Testis (tissue), 3 donors: ENCODE results near the gene CDH19. TPM values are rescaled to one million over a fixed set of nuclear protein-coding genes. Genes with fewer than 3 reads are reported as not detected.

Experiments
- DNase-seq: peaks from one replicate; pipeline ENCODE4 v3.0.0-alpha.2; 2019
- H3K27ac ChIP-seq, 2 donors: fragments of 200-600 bp; sonication (generic); one replicate each; pipeline ENCODE4 v1.5.1; 2019
- H3K27me3 ChIP-seq: fragments of 200-600 bp; sonication (generic); one replicate; pipeline ENCODE4 v1.5.1; 2019
- H3K36me3 ChIP-seq: fragments of 200-600 bp; sonication (generic); one replicate; pipeline ENCODE4 v1.5.1; 2017; ENCODE audit warnings: low read depth; ENCODE audit errors: missing control alignments
- H3K4me1 ChIP-seq: fragments of 200-600 bp; sonication (generic); one replicate; pipeline ENCODE4 v1.5.1; 2019
- H3K4me3 ChIP-seq, 2 donors: fragments of 200-600 bp; sonication (generic); one replicate each; pipeline ENCODE4 v1.5.1; 2017 to 2019
- H3K9me3 ChIP-seq: fragments of 200-600 bp; sonication (generic); one replicate; pipeline ENCODE4 v1.5.1; 2017
- POLR2A ChIP-seq: fragments of 450-650 bp; IDR thresholded peaks from one replicate; pipeline ENCODE4 v1.6.1; 2017; ENCODE audit warnings: antibody characterized with exemption, mild to moderate bottlenecking, moderate library complexity
- WGBS, 2 donors: methylation state at CpG; one replicate each; pipeline ENCODE4 v1.1.5; 2018; 5-methylcytosine and 5-hydroxymethylcytosine counted together
- intact Hi-C: fragments of 100-400 bp; cut with DNase I; formaldehyde crosslinking; loops from one replicate; pipeline ENCODE4 v1.15.1; 2023; ENCODE audit warnings: low total_unique reads
- polyA plus RNA-seq: library from polyadenylated mRNA; stranded (reverse); fragments of 350-450 nt; fragmentation: Illumina TruSeq; extraction: RNeasy Lipid Tissue Mini Kit (QIAGEN cat#74804); gene quantifications from one replicate; pipeline ENCODE4 v1.2.3, GENCODE V29; 2014; ENCODE audit warnings: low read depth, low replicate concordance; ENCODE audit not compliant: insufficient read depth
- total RNA-seq, 2 donors: library from RNA; depleted of rRNA; stranded (reverse); fragments of >200 nt; gene quantifications; one replicate each; pipeline ENCODE4 v1.2.3, GENCODE V29; 2016

CDH19 gene
- total and polyA plus RNA-seq, 3 donors from 2014 or later = 1.3 to 5.2 (median 3.3) TPM

DNA sequence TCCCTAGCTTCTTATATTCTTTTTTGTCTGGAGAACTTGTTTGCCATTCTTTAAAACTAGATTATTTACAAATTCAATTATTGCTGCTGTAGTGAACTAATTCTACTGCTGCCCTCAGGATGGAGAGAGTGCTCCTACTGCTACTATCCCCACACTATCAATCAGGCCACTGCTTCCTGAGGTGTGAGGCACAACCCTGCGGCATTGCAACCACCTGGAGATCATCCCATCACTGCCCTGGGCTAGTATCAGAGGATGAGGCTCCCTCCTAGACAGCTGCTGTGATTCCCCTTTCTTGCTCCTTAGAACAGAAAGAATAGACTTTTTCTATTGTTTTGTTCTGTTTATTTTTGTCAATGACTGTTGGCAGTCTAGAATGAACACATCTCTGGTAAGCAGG, 146.6 kb downstream of the CDH19 start:
- Histone ChIP-seq H3K36me3 (no peaks in the 10 kb centered on the region), H3K9me3 (no peaks in the 10 kb centered on the region), H3K27me3 (no peaks in the 10 kb centered on the region), H3K4me1 (no peaks in the 10 kb centered on the region), H3K4me3 (no peak overlapping the region), H3K27ac (no peak overlapping the region)
- TF ChIP-seq POLR2A = no peak
- no peak for DNase-seq
- WGBS, 2 donors = 74 to 79% methylated on average over 1 of the region's 1 CpG
- intact Hi-C loops = no loop called here
